Measurements from ENCODE around the gene FASLG.
"Not testable (repeated sequence)": the region's sequence is repeated elsewhere in the genome, so short reads cannot be mapped to it uniquely, and the experiment has no call there.

Gene FASLG, protein sequence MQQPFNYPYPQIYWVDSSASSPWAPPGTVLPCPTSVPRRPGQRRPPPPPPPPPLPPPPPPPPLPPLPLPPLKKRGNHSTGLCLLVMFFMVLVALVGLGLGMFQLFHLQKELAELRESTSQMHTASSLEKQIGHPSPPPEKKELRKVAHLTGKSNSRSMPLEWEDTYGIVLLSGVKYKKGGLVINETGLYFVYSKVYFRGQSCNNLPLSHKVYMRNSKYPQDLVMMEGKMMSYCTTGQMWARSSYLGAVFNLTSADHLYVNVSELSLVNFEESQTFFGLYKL

DNA sequence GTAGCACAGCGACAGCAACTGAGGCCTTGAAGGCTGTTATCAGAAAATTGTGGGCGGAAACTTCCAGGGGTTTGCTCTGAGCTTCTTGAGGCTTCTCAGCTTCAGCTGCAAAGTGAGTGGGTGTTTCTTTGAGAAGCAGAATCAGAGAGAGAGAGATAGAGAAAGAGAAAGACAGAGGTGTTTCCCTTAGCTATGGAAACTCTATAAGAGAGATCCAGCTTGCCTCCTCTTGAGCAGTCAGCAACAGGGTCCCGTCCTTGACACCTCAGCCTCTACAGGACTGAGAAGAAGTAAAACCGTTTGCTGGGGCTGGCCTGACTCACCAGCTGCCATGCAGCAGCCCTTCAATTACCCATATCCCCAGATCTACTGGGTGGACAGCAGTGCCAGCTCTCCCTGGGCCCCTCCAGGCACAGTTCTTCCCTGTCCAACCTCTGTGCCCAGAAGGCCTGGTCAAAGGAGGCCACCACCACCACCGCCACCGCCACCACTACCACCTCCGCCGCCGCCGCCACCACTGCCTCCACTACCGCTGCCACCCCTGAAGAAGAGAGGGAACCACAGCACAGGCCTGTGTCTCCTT is at the start of gene FASLG:
TSS of gene FASLG (plus strand) at position 233 of the 583 bp plus-strand sequence. CDS start at position 332, 99 bp downstream.
- DNase-seq: no peak

DNA sequence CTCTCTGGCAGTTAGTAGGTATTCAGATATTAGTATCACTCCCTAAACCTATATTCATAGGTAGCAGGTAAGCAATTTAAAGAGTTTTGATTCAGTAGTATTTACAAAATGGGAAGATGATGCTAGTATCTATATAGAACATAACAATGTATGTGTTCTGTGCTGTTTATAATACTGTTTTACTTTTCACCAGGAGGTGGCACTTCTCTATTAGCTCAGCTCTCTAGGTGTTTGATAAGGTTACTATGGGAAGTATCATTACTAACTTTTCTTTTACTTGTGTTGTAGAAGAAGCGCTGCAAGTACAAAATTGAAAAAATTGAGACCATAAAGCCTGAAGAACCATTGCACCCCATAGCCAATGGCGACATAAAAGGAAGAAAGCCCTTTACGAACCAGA is 49.4 kb upstream of the FASLG start:
- DNase-seq: peak in 1 of 2 experiments; percentile 45

DNA sequence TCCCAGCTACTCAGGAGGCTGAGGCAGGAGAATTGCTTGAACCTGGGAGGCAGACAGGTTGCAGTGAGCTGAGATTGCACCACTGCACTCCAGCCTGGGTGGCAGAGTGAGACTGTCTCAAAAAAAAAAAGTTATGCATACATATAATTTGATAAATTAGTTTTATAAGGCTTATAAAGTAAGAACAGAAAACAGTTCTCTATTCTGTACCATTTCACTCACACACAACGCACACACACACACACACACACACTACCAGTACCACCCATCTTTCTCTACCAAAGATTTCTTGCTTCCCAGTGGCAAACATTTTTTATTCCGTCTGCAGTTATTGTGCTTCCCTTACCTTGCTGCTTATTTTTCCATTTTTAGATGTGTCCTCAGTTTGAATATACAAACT is 46.4 kb upstream of the FASLG start:
- no peak for DNase-seq

GRCh38 chr1:172613294-172613693 is 45.6 kb upstream of the FASLG start:
- no peak for DNase-seq

DNA sequence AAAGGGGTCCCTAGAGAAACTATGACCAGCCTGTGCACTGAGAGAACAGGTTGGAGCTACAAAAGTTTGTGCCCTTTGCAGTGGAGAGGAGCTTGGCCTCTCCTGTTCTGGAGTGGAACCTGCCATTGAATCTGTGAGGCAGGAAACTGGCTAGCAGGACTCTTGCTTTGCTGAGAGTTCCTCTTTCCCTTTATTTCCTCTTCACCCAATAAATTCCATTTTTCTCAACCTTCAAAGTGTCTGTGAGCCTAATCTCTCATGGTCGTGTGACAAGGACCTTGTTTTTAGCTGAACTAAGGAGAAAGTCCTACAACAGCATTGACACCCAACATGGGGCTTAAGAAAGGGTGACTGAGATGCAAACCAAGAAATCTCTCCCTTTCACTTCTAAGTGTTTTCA is 42.7 kb upstream of the FASLG start:
- no peak for DNase-seq

GRCh38 chr1:172616636-172617035 is 42.3 kb upstream of the FASLG start:
- DNase-seq: no peak

GRCh38 chr1:172620603-172621002 is 38.3 kb upstream of the FASLG start:
- DNase-seq: not testable (repeated sequence)

DNA sequence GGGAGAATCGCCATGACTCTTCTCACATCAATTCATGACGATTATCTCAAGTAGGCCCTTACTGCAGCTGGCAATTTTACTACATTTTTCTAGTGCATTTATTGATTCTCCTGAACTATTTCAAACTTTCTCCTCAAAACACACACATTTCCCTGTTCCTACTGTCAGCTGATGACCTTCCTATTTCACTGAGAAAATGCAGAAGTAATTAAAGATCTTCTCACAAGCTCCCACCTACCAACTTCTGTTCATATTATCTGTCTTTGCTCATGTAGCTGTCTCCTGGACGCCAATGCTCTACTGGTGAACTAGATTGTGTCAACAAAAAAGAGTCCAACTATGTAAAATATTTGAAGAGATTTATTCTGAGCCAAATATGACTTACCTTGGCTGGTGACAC is 36.4 kb upstream of the FASLG start:
- no peak for DNase-seq

GRCh38 chr1:172623748-172624147 is 35.2 kb upstream of the FASLG start:
- DNase-seq: no peak

- no peak for DNase-seq
Observed at GRCh38 chr1:172626845-172627244, 32.1 kb upstream of the FASLG start.

- DNase-seq: no peak
Observed at GRCh38 chr1:172627702-172628101, 31.2 kb upstream of the FASLG start.

GRCh38 chr1:172628401-172628800 is 30.5 kb upstream of the FASLG start:
- DNase-seq: no peak

- no peak for DNase-seq
Observed at GRCh38 chr1:172629170-172629569, 29.7 kb upstream of the FASLG start.

DNA sequence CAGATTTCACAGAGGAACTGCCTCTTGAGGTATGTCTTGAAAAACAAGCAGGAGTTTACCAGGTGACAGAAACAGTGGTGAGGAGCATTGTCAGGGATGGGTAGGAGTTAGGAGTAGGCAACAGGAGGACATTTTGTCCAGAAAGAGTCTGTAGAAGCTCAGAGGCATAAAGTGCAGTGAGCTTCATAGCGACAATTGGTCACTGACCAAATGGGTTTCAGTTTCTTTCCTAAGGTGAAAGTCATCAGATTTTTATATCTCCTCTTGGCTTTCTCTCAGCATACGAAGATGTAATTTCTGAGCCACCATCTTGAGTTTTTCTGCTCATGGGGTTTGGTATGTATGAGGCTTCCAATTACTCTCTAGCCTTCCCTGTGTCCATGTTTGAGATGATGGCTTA is 29.3 kb upstream of the FASLG start:
- DNase-seq: no peak

DNA sequence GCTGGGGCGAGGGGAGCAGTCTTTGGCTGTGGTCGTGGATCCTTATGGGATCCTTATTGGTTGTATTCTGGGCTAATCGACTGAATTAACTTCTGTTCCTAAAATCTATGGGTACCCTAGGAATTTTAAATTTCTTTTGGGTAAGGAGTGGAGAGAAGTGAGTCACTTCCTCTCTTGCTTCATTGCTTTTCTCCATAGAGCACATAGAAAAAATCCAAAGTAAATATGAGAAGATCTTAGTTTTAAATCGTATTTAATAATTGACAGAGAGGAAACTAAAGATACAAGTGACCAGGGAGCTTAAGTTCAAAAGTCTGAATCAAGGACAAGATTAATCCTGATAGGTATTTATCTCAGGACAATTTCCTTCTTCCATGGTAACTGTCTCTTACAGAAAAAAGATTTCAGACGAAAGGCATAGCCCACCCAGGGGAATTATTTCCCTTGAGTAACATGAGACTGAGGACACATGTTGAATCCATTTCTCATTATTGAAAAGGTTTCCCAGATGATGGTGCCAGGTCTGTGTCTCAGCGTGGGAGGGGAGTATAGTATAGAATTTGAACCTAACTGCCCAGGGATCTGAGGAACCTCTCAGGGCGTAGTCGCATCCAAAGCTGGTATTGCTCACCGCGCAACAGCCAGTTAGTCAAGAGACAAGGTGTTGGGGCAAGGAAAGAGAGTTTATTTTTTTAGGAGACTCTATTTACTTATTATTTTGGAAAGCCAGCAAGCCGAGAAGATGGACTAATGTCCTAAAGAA is 28.7 kb upstream of the FASLG start:
- DNase-seq: no peak

DNA sequence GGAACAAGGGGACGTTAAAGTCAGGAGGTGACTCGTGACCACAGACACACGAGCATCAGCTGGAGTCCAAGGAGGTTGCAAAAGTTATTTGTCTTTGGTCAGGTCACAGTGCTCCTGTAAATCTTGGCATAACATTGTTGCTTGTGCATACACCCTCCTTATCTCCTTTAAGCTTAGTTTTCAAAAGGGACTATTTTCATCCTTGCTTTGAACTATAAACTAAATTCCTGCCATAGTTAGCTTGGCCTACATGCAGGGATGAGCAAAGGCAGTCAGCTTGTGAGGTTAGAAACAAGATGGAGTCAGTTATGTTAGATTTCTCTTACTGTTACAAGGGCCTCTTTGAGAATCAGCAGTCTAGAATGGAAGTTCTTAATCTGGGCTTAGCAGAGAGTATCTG is 28.0 kb upstream of the FASLG start:
- no peak for DNase-seq

- no peak for DNase-seq
Observed at GRCh38 chr1:172637522-172637921, 21.4 kb upstream of the FASLG start.

DNA sequence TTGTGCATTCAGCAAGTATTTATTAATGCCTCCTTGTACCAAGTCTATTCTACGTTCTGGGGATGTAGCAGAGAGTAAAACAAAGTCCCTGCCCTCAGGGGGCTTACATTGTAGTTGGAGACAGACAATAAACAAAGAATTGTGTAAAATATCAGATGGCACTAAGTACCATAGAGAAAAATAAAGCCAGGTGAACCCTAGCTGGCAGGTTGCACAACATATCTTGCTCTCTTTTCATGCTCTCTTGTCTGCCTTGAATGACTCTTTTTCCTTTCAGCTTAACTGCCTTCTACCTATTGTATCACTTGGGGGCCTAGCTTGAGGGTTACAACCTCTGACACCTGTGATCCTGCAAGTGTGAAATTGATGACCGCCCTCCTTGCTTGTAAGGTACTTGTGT is 20.7 kb upstream of the FASLG start:
- no peak for DNase-seq

- DNase-seq: peak; percentile 69 to 73
Observed at GRCh38 chr1:172638885-172639831, 19.7 kb upstream of the FASLG start.

DNA sequence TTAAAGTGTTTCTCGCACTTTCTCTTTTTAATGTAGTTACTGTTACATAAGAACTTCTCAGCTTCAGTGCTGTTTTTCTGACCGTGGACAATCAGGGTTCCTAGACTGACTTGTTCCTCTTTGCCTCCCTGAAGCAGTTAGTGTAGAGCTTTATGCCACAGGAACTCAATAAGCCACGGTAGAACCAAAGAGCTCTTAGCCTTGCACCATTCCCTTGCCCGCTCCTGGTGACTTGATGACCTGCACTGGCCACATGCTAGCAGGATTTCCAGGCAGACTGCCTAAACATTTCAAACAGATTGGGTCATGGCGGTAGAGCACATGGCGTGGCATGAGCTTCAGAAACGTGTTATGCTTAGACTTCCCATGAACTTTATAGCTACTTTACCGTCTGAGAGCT is 18.8 kb upstream of the FASLG start:
- DNase-seq: no peak

- no peak for DNase-seq
Observed at GRCh38 chr1:172641492-172641891, 17.4 kb upstream of the FASLG start.

GRCh38 chr1:172642970-172643369 is 15.9 kb upstream of the FASLG start:
- DNase-seq: no peak

DNA sequence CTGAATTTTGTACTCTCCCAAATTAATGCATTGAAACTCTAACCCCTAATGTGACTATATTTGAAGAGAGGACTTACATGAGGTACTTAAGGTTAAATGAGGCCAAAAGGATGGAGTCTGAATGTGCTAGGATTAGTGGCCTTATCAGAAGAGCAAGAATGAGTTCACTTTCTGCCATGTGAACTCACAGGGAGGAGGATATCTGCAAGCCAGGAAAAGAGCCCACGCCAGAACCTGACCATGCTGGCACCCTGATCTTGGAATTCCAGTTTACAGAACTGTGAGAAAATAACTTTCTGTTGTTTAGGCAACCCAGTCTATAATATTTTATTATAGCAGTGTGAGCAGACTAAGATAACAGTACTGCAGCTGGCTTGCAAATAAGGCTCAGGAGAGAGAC is 12.2 kb upstream of the FASLG start:
- no peak for DNase-seq
